Measurements from ENCODE around the gene TCTN3. TPM values are rescaled to one million over a fixed set of nuclear protein-coding genes. Genes with fewer than 3 reads are reported as not detected.

Gene TCTN3
- total and polyA plus RNA-seq, 2 donors, result 14.9 to 20.4 TPM

- no peak for DNase-seq (ENCODE audit: low read depth in 6 of 9, low spot score in 9 of 9)
- Histone ChIP-seq H3K4me3 (ENCODE audit: low read length in 2 of 2) (no peak overlapping the region), H3K9me3 (ENCODE audit: control insufficient read depth in 2 of 2, insufficient read depth in 1 of 2, low read length in 1 of 2) (no peaks in the 10 kb centered on the region), H3K4me1 (ENCODE audit: control insufficient read depth in 2 of 2, insufficient read depth in 2 of 2, low read length in 2 of 2) (no peaks in the 10 kb centered on the region), H3K27ac (ENCODE audit: low read depth in 1 of 2, low read length in 1 of 2) (no peak overlapping the region), H3K27me3 (ENCODE audit: control insufficient read depth in 2 of 2, insufficient read depth in 1 of 2, low read length in 1 of 2) (no peaks in the 10 kb centered on the region), H3K36me3 (ENCODE audit: control insufficient read depth in 2 of 2, insufficient read depth in 2 of 2, low read length in 1 of 2) (peaks cover 0 to 18% of the 10 kb centered on the region in 2 donors)
- whole genome bisulfite sequencing, result 97% methylated on average over 1 of the region's 1 CpG
Observed at GRCh38 chr10:95651346-95652060, 42.2 kb downstream of the TCTN3 start.

GRCh38 chr10:95650232-95650631, 43.5 kb downstream of the TCTN3 start:
- Histone ChIP-seq H3K27me3 (ENCODE audit: control insufficient read depth in 2 of 2, insufficient read depth in 1 of 2, low read length in 1 of 2) (no peaks in the 10 kb centered on the region), H3K4me1 (ENCODE audit: control insufficient read depth in 2 of 2, insufficient read depth in 2 of 2, low read length in 2 of 2) (no peaks in the 10 kb centered on the region), H3K9me3 (ENCODE audit: control insufficient read depth in 2 of 2, insufficient read depth in 1 of 2, low read length in 1 of 2) (no peaks in the 10 kb centered on the region), H3K4me3 (ENCODE audit: low read length in 2 of 2) (no peak overlapping the region), H3K27ac (ENCODE audit: low read depth in 1 of 2, low read length in 1 of 2) (no peak overlapping the region), H3K36me3 (ENCODE audit: control insufficient read depth in 2 of 2, insufficient read depth in 2 of 2, low read length in 1 of 2) (peaks cover 0 to 24% of the 10 kb centered on the region in 2 donors)
- no peak for DNase-seq (ENCODE audit: low read depth in 6 of 9, low spot score in 9 of 9)
- WGBS, result 96% methylated on average over 2 of the region's 2 CpGs

GRCh38 chr10:95648138-95648537, 45.6 kb downstream of the TCTN3 start:
- 98% methylated on average over 1 of the region's 1 CpG for WGBS
- H3K4me1 ChIP-seq (ENCODE audit: control insufficient read depth in 2 of 2, insufficient read depth in 2 of 2, low read length in 2 of 2), result no peaks in the 10 kb centered on the region
- no peaks in the 10 kb centered on the region for H3K27me3 ChIP-seq (ENCODE audit: control insufficient read depth in 2 of 2, insufficient read depth in 1 of 2, low read length in 1 of 2)
- H3K9me3 ChIP-seq (ENCODE audit: control insufficient read depth in 2 of 2, insufficient read depth in 1 of 2, low read length in 1 of 2), result no peaks in the 10 kb centered on the region
- H3K36me3 ChIP-seq (ENCODE audit: control insufficient read depth in 2 of 2, insufficient read depth in 2 of 2, low read length in 1 of 2), result peaks cover 0 to 24% of the 10 kb centered on the region in 2 donors
- no peak overlapping the region for H3K4me3 ChIP-seq (ENCODE audit: low read length in 2 of 2)
- no peak for DNase-seq (ENCODE audit: low read depth in 6 of 9, low spot score in 9 of 9)
- H3K27ac ChIP-seq (ENCODE audit: low read depth in 1 of 2, low read length in 1 of 2), result no peak overlapping the region

GRCh38 chr10:95646160-95646559, 47.6 kb downstream of the TCTN3 start:
- no peaks in the 10 kb centered on the region for H3K9me3 ChIP-seq (ENCODE audit: control insufficient read depth in 2 of 2, insufficient read depth in 1 of 2, low read length in 1 of 2)
- peaks cover 6 to 21% of the 10 kb centered on the region in 2 donors for H3K36me3 ChIP-seq (ENCODE audit: control insufficient read depth in 2 of 2, insufficient read depth in 2 of 2, low read length in 1 of 2)
- no peaks in the 10 kb centered on the region for H3K4me1 ChIP-seq (ENCODE audit: control insufficient read depth in 2 of 2, insufficient read depth in 2 of 2, low read length in 2 of 2)
- no peak for DNase-seq (ENCODE audit: low read depth in 6 of 9, low spot score in 9 of 9)
- H3K4me3 ChIP-seq (ENCODE audit: low read length in 2 of 2), result no peak overlapping the region
- H3K27ac ChIP-seq (ENCODE audit: low read depth in 1 of 2, low read length in 1 of 2), result no peak overlapping the region
- WGBS, result 100% methylated on average over 1 of the region's 1 CpG
- no peaks in the 10 kb centered on the region for H3K27me3 ChIP-seq (ENCODE audit: control insufficient read depth in 2 of 2, insufficient read depth in 1 of 2, low read length in 1 of 2)

GRCh38 chr10:95644901-95645300, 48.8 kb downstream of the TCTN3 start:
- no peaks in the 10 kb centered on the region for H3K4me1 ChIP-seq (ENCODE audit: control insufficient read depth in 2 of 2, insufficient read depth in 2 of 2, low read length in 2 of 2)
- H3K27ac ChIP-seq (ENCODE audit: low read depth in 1 of 2, low read length in 1 of 2), result no peak overlapping the region
- H3K36me3 ChIP-seq (ENCODE audit: control insufficient read depth in 2 of 2, insufficient read depth in 2 of 2, low read length in 1 of 2), result peaks cover 6 to 26% of the 10 kb centered on the region in 2 donors
- DNase-seq (ENCODE audit: low read depth in 6 of 9, low spot score in 9 of 9), result no peak
- H3K9me3 ChIP-seq (ENCODE audit: control insufficient read depth in 2 of 2, insufficient read depth in 1 of 2, low read length in 1 of 2), result no peaks in the 10 kb centered on the region
- H3K27me3 ChIP-seq (ENCODE audit: control insufficient read depth in 2 of 2, insufficient read depth in 1 of 2, low read length in 1 of 2), result no peaks in the 10 kb centered on the region
- H3K4me3 ChIP-seq (ENCODE audit: low read length in 2 of 2), result no peak overlapping the region
- WGBS, result 91% methylated on average over 1 of the region's 1 CpG

- Histone ChIP-seq H3K27me3 (ENCODE audit: control insufficient read depth in 2 of 2, insufficient read depth in 1 of 2, low read length in 1 of 2) (no peaks in the 10 kb centered on the region), H3K4me3 (ENCODE audit: low read length in 2 of 2) (no peak overlapping the region), H3K9me3 (ENCODE audit: control insufficient read depth in 2 of 2, insufficient read depth in 1 of 2, low read length in 1 of 2) (no peaks in the 10 kb centered on the region), H3K27ac (ENCODE audit: low read depth in 1 of 2, low read length in 1 of 2) (no peak overlapping the region), H3K36me3 (ENCODE audit: control insufficient read depth in 2 of 2, insufficient read depth in 2 of 2, low read length in 1 of 2) (peaks cover 9 to 33% of the 10 kb centered on the region in 2 donors), H3K4me1 (ENCODE audit: control insufficient read depth in 2 of 2, insufficient read depth in 2 of 2, low read length in 2 of 2) (no peaks in the 10 kb centered on the region)
- DNase-seq (ENCODE audit: low read depth in 6 of 9, low spot score in 9 of 9), result no peak
- 93% methylated on average over 1 of the region's 1 CpG for WGBS
Observed at GRCh38 chr10:95640891-95641315, 52.8 kb downstream of the TCTN3 start.

GRCh38 chr10:95637911-95638310, 55.8 kb downstream of the TCTN3 start:
- no peaks in the 10 kb centered on the region for H3K9me3 ChIP-seq (ENCODE audit: control insufficient read depth in 2 of 2, insufficient read depth in 1 of 2, low read length in 1 of 2)
- H3K36me3 ChIP-seq (ENCODE audit: control insufficient read depth in 2 of 2, insufficient read depth in 2 of 2, low read length in 1 of 2), result peaks cover 24 to 40% of the 10 kb centered on the region in 2 donors
- no peak overlapping the region for H3K4me3 ChIP-seq (ENCODE audit: low read length in 2 of 2)
- no peak for DNase-seq (ENCODE audit: low read depth in 6 of 9, low spot score in 9 of 9)
- WGBS, result 86% methylated on average over 4 of the region's 4 CpGs
- H3K27me3 ChIP-seq (ENCODE audit: control insufficient read depth in 2 of 2, insufficient read depth in 1 of 2, low read length in 1 of 2), result no peaks in the 10 kb centered on the region
- H3K27ac ChIP-seq (ENCODE audit: low read depth in 1 of 2, low read length in 1 of 2), result no peak overlapping the region
- H3K4me1 ChIP-seq (ENCODE audit: control insufficient read depth in 2 of 2, insufficient read depth in 2 of 2, low read length in 2 of 2), result no peaks in the 10 kb centered on the region

GRCh38 chr10:95637140-95637539, 56.6 kb downstream of the TCTN3 start:
- 99% methylated on average over 10 of the region's 10 CpGs for WGBS
- H3K9me3 ChIP-seq (ENCODE audit: control insufficient read depth in 2 of 2, insufficient read depth in 1 of 2, low read length in 1 of 2), result no peaks in the 10 kb centered on the region
- no peak overlapping the region for H3K4me3 ChIP-seq (ENCODE audit: low read length in 2 of 2)
- H3K27ac ChIP-seq (ENCODE audit: low read depth in 1 of 2, low read length in 1 of 2), result no peak overlapping the region
- no peak for DNase-seq (ENCODE audit: low read depth in 6 of 9, low spot score in 9 of 9)
- H3K4me1 ChIP-seq (ENCODE audit: control insufficient read depth in 2 of 2, insufficient read depth in 2 of 2, low read length in 2 of 2), result no peaks in the 10 kb centered on the region
- H3K27me3 ChIP-seq (ENCODE audit: control insufficient read depth in 2 of 2, insufficient read depth in 1 of 2, low read length in 1 of 2), result no peaks in the 10 kb centered on the region
- peaks cover 21 to 42% of the 10 kb centered on the region in 2 donors for H3K36me3 ChIP-seq (ENCODE audit: control insufficient read depth in 2 of 2, insufficient read depth in 2 of 2, low read length in 1 of 2)

- no peak overlapping the region for H3K27ac ChIP-seq (ENCODE audit: low read depth in 1 of 2, low read length in 1 of 2)
- no peaks in the 10 kb centered on the region for H3K4me1 ChIP-seq (ENCODE audit: control insufficient read depth in 2 of 2, insufficient read depth in 2 of 2, low read length in 2 of 2)
- no peaks in the 10 kb centered on the region for H3K27me3 ChIP-seq (ENCODE audit: control insufficient read depth in 2 of 2, insufficient read depth in 1 of 2, low read length in 1 of 2)
- no peak overlapping the region for H3K4me3 ChIP-seq (ENCODE audit: low read length in 2 of 2)
- no peaks in the 10 kb centered on the region for H3K9me3 ChIP-seq (ENCODE audit: control insufficient read depth in 2 of 2, insufficient read depth in 1 of 2, low read length in 1 of 2)
- H3K36me3 ChIP-seq (ENCODE audit: control insufficient read depth in 2 of 2, insufficient read depth in 2 of 2, low read length in 1 of 2), result peaks cover 18 to 43% of the 10 kb centered on the region in 2 donors
- over 99% methylated on average over 2 of the region's 2 CpGs for WGBS
- no peak for DNase-seq (ENCODE audit: low read depth in 6 of 9, low spot score in 9 of 9)
Observed at GRCh38 chr10:95635319-95635733, 58.4 kb downstream of the TCTN3 start.
